Liver (tissue), 9 donors: ENCODE results near the gene APOBEC3H. TPM values are rescaled to one million over a fixed set of nuclear protein-coding genes. Genes with fewer than 3 reads are reported as not detected.

Experiments used
- DNase-seq: peaks from one replicate; pipeline ENCODE4 v3.0.0-alpha.2; 2017; ENCODE audit warnings: low spot score
- H3K27ac ChIP-seq, 2 donors: one replicate each; pipeline ENCODE4 v1.7.0; 2013; ENCODE audit warnings: inconsistent platforms in 2 of 2, low read length in 2 of 2, control low read depth in 1 of 2, low read depth in 1 of 2, mild to moderate bottlenecking in 1 of 2
- H3K27me3 ChIP-seq, 4 donors: one replicate each; pipeline versions ENCODE4 v1.6.1 to v1.7.0; 2013; ENCODE audit warnings: low read length in 3 of 4, inconsistent platforms in 1 of 4, mild to moderate bottlenecking in 1 of 4, moderate library complexity in 1 of 4; ENCODE audit not compliant: control insufficient read depth in 4 of 4, insufficient read depth in 4 of 4
- H3K36me3 ChIP-seq, 4 donors: one replicate each; pipeline versions ENCODE4 v1.6.1 to v1.7.0; 2013; ENCODE audit warnings: low read length in 3 of 4, mild to moderate bottlenecking in 3 of 4, low read depth in 1 of 4, moderate library complexity in 1 of 4; ENCODE audit not compliant: control insufficient read depth in 4 of 4, insufficient read depth in 3 of 4
- H3K4me1 ChIP-seq, 4 donors: one replicate each; pipeline versions ENCODE4 v1.6.1 to v1.7.0; 2013; ENCODE audit warnings: low read length in 3 of 4, mild to moderate bottlenecking in 3 of 4, moderate library complexity in 1 of 4; ENCODE audit not compliant: control insufficient read depth in 4 of 4, insufficient read depth in 4 of 4
- H3K4me3 ChIP-seq, 3 donors: one replicate each; pipeline versions ENCODE4 v1.6.1 to v1.7.0; 2013; ENCODE audit warnings: low read length in 3 of 3, control low read depth in 1 of 3, low read depth in 1 of 3, mild to moderate bottlenecking in 1 of 3
- H3K9ac ChIP-seq, 2 donors: one replicate each; pipeline ENCODE4 v1.7.0; 2013; ENCODE audit warnings: low read length in 2 of 2, mild to moderate bottlenecking in 2 of 2, moderate library complexity in 2 of 2, control low read depth in 1 of 2, low read depth in 1 of 2
- H3K9me3 ChIP-seq, 4 donors: one replicate each; pipeline versions ENCODE4 v1.6.1 to v1.7.0; 2013; ENCODE audit warnings: low read length in 3 of 4; ENCODE audit not compliant: control insufficient read depth in 4 of 4
- CTCF ChIP-seq: fragments of 150-350 bp; IDR thresholded peaks from 2 replicates; pipeline ENCODE4 v1.5.1; 2017; ENCODE audit warnings: improper control_type of control experiment, low read depth, low read length; ENCODE audit not compliant: missing input control
- EGR1 ChIP-seq, 2 donors: IDR thresholded peaks; 2 replicates each; pipeline ENCODE4 v1.6.1; 2016 to 2018; ENCODE audit warnings: antibody characterized with exemption in 2 of 2, low read depth in 2 of 2
- FOXA1 ChIP-seq: IDR thresholded peaks from 2 replicates; pipeline ENCODE4 v1.6.1; 2016; ENCODE audit warnings: antibody characterized with exemption
- GABPA ChIP-seq, 2 donors: IDR thresholded peaks in 1 of 2; conservative IDR thresholded peaks in 1 of 2; 2 replicates each; pipeline ENCODE4 v1.6.1; 2016; ENCODE audit warnings: antibody characterized with exemption in 2 of 2, mild to moderate bottlenecking in 1 of 2, moderate library complexity in 1 of 2
- HNF4A ChIP-seq, 2 donors: conservative IDR thresholded peaks; 2 replicates each; pipeline ENCODE4 v1.6.1; 2016; ENCODE audit warnings: antibody characterized with exemption in 2 of 2, mild to moderate bottlenecking in 2 of 2
- HNF4G ChIP-seq: IDR thresholded peaks from 2 replicates; pipeline ENCODE4 v1.6.1; 2016; ENCODE audit warnings: antibody characterized with exemption
- MAX ChIP-seq: IDR thresholded peaks from 2 replicates; pipeline ENCODE4 v1.6.1; 2016; ENCODE audit warnings: antibody characterized with exemption
- NR2F2 ChIP-seq: IDR thresholded peaks from 2 replicates; pipeline ENCODE4 v1.6.1; 2016; ENCODE audit warnings: antibody characterized with exemption
- RAD21 ChIP-seq, 2 donors: IDR thresholded peaks; 2 replicates each; pipeline ENCODE4 v1.6.1; 2016; ENCODE audit warnings: antibody characterized with exemption in 2 of 2, mild to moderate bottlenecking in 2 of 2
- REST ChIP-seq: IDR thresholded peaks from 2 replicates; pipeline ENCODE4 v1.6.1; 2016; ENCODE audit warnings: antibody characterized with exemption, mild to moderate bottlenecking
- RXRA ChIP-seq, 2 donors: IDR thresholded peaks; 2 replicates each; pipeline ENCODE4 v1.6.1; 2017 to 2018; ENCODE audit warnings: antibody characterized with exemption in 2 of 2, mild to moderate bottlenecking in 1 of 2
- SP1 ChIP-seq: IDR thresholded peaks from 2 replicates; pipeline ENCODE4 v1.6.1; 2018; ENCODE audit warnings: antibody characterized with exemption, mild to moderate bottlenecking
- ZBTB33 ChIP-seq: IDR thresholded peaks from 2 replicates; pipeline ENCODE4 v1.6.1; 2016; ENCODE audit warnings: antibody characterized with exemption
- WGBS: extraction: QIAGEN DNeasy Blood & Tissue Kit; methylation state at CpG from one replicate; pipeline ENCODE4 v1.1.7; 2013; 5-methylcytosine and 5-hydroxymethylcytosine counted together
- polyA plus RNA-seq, 2 donors: library from polyadenylated mRNA; stranded (reverse) in 1 of 2; unstranded in 1 of 2; fragments of 200-250 nt in 1 of 2; fragments of >200 nt in 1 of 2; fragmentation: Nextera tagmentation in 1 of 2; extraction: Ambion mirVana in 1 of 2; gene quantifications; one replicate each; pipeline versions ENCODE4 v1.2.1 to v1.2.3, GENCODE V29; 2013 to 2015
- total RNA-seq, 2 donors: library from RNA; depleted of rRNA; stranded (reverse); fragments of >200 nt; gene quantifications; one replicate each; pipeline ENCODE4 v1.2.3, GENCODE V29; 2014
- donor health status: healthy.
- donor health status: healthy.
- donor health status: healthy.
- donor health status: healthy.
- donor health status: healthy.

The APOBEC3H gene
- total and polyA plus RNA-seq, 4 donors = 0.25 TPM; not detected in 3

GRCh38 chr22:39129746-39130145 lies 32.7 kb downstream of the APOBEC3H start:
- Histone ChIP-seq H3K9me3 (no peaks in the 10 kb centered on the region), H3K36me3 (peaks cover 0 to 3% (median 1%) of the 10 kb centered on the region in 4 donors), H3K27me3 (no peaks in the 10 kb centered on the region), H3K4me3 (no peak overlapping the region), H3K27ac (no peak overlapping the region), H3K9ac (no peak overlapping the region), H3K4me1 (peaks cover 0 to 6% (median 0%) of the 10 kb centered on the region in 4 donors)
- no peak for DNase-seq
- TF ChIP-seq REST (no peak), SP1 (no peak), RXRA (IDR thresholded peaks at IDR 0.05) (no peak), FOXA1 (no peak), CTCF (no peak), RAD21 (IDR thresholded peaks at IDR 0.05) (no peak), NR2F2 (no peak), HNF4G (no peak), GABPA (IDR thresholded peaks at IDR 0.05 in 1 of 2, conservative IDR thresholded peaks at IDR 0.05 in 1 of 2) (no peak), MAX (no peak)
- 96% methylated on average over 9 of the region's 9 CpGs for WGBS

GRCh38 chr22:39130152-39130704 lies 33.2 kb downstream of the APOBEC3H start:
- H3K4me3 ChIP-seq = no peak overlapping the region
- TF ChIP-seq RXRA (IDR thresholded peaks at IDR 0.05) (no peak), ZBTB33 (no peak), HNF4A (conservative IDR thresholded peaks at IDR 0.05) (no peak), RAD21 (IDR thresholded peaks at IDR 0.05) (no peak), EGR1 (IDR thresholded peaks at IDR 0.05; ENCODE audit: low read depth in 2 of 2) (no peak), GABPA (IDR thresholded peaks at IDR 0.05 in 1 of 2, conservative IDR thresholded peaks at IDR 0.05 in 1 of 2) (no peak), FOXA1 (no peak)
- H3K27ac ChIP-seq = no peak overlapping the region
- WGBS = 95% methylated on average over 8 of the region's 8 CpGs
- no peaks in the 10 kb centered on the region for H3K27me3 ChIP-seq
- H3K36me3 ChIP-seq = peaks cover 0 to 3% (median 1%) of the 10 kb centered on the region in 4 donors
- no peak for DNase-seq
- no peaks in the 10 kb centered on the region for H3K9me3 ChIP-seq
- H3K9ac ChIP-seq = no peak overlapping the region
- H3K4me1 ChIP-seq = peaks cover 0 to 6% (median 0%) of the 10 kb centered on the region in 4 donors
